PFSK-1 (cell line): ENCODE data around the gene PYROXD2.

Source experiments
- FOXP2 ChIP-seq: optimal IDR thresholded peaks from 2 replicates; pipeline ENCODE3; 2011; ENCODE audit warnings: borderline replicate concordance, control low read depth, inconsistent platforms; ENCODE audit not compliant: insufficient read depth; ENCODE audit errors: extremely low read length, extremely low read depth
- POLR2AphosphoS5 ChIP-seq: IDR thresholded peaks from 2 replicates; pipeline ENCODE4 v1.6.1; 2012; ENCODE audit warnings: low read depth, mild to moderate bottlenecking, control low read depth, low read length, moderate library complexity
- SIN3A ChIP-seq: IDR thresholded peaks from 2 replicates; pipeline ENCODE4 v1.6.1; 2012; ENCODE audit warnings: mild to moderate bottlenecking, low read length, moderate library complexity, borderline replicate concordance; ENCODE audit not compliant: insufficient read depth
- TAF1 ChIP-seq: IDR thresholded peaks from 2 replicates; pipeline ENCODE4 v1.6.1; 2012; ENCODE audit warnings: low read length, control low read depth, borderline replicate concordance; ENCODE audit not compliant: insufficient read depth
- TF ChIP-seq, protein P1 (sequence below), 2 experiments: IDR thresholded peaks; 2 replicates each; pipeline versions ENCODE4 v1.6.1 to v1.8.0; 2011 to 2012; ENCODE audit warnings: low read depth in 2 of 2, low read length in 2 of 2, control low read depth in 1 of 2, inconsistent platforms in 1 of 2, mild to moderate bottlenecking in 1 of 2, moderate library complexity in 1 of 2; ENCODE audit not compliant: insufficient read depth in 1 of 2

PYROXD2 gene

DNA sequence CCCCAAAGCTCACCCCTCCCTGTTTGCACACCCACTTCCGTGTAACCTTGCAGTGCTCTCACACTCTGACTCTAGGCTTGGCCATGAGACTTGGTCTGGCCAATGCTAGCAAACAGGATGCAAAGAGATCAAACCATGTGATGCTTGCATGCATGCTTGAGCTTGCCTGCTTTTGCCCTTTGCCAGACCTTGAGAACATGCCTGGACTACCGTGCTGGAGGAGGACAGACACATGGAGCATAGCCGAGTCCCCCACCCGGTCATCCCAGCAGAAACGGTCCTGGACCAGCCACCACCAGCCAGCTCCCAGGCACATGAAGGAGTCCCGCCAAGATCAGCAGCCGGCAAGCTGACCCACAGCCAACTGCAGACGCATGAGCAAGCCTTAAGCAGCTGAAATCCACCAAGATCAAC, 23.4 kb downstream of the PYROXD2 start:
- TF ChIP-seq POLR2AphosphoS5, result no peak
- TF ChIP-seq FOXP2, result no peak
- no peak for TF ChIP-seq SIN3A
- TF ChIP-seq, protein P1, sequence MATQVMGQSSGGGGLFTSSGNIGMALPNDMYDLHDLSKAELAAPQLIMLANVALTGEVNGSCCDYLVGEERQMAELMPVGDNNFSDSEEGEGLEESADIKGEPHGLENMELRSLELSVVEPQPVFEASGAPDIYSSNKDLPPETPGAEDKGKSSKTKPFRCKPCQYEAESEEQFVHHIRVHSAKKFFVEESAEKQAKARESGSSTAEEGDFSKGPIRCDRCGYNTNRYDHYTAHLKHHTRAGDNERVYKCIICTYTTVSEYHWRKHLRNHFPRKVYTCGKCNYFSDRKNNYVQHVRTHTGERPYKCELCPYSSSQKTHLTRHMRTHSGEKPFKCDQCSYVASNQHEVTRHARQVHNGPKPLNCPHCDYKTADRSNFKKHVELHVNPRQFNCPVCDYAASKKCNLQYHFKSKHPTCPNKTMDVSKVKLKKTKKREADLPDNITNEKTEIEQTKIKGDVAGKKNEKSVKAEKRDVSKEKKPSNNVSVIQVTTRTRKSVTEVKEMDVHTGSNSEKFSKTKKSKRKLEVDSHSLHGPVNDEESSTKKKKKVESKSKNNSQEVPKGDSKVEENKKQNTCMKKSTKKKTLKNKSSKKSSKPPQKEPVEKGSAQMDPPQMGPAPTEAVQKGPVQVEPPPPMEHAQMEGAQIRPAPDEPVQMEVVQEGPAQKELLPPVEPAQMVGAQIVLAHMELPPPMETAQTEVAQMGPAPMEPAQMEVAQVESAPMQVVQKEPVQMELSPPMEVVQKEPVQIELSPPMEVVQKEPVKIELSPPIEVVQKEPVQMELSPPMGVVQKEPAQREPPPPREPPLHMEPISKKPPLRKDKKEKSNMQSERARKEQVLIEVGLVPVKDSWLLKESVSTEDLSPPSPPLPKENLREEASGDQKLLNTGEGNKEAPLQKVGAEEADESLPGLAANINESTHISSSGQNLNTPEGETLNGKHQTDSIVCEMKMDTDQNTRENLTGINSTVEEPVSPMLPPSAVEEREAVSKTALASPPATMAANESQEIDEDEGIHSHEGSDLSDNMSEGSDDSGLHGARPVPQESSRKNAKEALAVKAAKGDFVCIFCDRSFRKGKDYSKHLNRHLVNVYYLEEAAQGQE (IDR thresholded peaks at IDR 0.05; ENCODE audit: insufficient read depth in 1 of 2, low read depth in 2 of 2, low read length in 2 of 2), result no peak
- TF ChIP-seq TAF1, result no peak

DNA sequence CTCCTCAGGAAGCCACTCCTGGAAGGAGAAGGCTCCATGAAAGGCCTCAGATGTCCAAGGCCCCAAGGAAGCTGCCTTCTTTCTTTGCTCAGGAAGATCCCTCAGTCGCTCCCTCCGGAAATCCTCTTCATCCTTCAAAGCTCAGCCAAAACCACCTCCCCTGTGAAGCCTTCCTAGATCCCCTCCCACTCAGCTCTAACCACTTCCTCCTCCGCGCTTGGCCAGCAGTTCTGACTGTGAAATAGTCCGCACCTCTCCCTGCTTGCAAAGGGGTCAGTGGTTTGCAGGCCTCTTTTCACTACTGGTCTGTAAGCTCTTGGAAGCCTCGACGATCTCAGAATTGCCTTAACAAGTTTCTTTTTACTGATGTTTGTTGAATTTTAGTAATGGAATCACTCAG, 23.9 kb downstream of the PYROXD2 start:
- TF ChIP-seq TAF1, result no peak
- TF ChIP-seq SIN3A, result no peak
- no peak for TF ChIP-seq POLR2AphosphoS5
- TF ChIP-seq FOXP2, result no peak
- TF ChIP-seq, protein P1 (IDR thresholded peaks at IDR 0.05; ENCODE audit: insufficient read depth in 1 of 2, low read depth in 2 of 2, low read length in 2 of 2), result no peak

DNA sequence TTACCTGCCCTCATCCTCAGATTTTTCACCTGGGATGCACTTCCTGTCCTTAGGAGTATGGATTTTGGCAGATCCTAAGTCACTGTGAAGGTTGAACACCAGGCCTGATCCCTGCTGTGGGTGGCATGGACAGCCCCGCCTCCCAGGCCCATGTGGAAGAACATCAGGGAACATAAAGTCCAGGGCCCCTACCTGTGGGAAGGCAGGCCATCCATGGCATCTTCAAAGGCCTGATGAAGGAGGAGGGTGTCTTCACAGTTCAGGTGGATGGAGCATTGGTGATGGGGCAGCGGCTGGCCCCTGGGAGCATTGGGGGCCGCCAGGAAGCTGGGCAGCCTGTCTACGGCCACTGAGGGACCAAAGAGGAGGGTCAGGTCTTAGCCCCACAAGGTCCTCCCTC, 24.6 kb downstream of the PYROXD2 start:
- TF ChIP-seq TAF1 (no peak), FOXP2 (no peak), POLR2AphosphoS5 (no peak), SIN3A (no peak)
- TF ChIP-seq, protein P1 (IDR thresholded peaks at IDR 0.05; ENCODE audit: insufficient read depth in 1 of 2, low read depth in 2 of 2, low read length in 2 of 2), result no peak

DNA sequence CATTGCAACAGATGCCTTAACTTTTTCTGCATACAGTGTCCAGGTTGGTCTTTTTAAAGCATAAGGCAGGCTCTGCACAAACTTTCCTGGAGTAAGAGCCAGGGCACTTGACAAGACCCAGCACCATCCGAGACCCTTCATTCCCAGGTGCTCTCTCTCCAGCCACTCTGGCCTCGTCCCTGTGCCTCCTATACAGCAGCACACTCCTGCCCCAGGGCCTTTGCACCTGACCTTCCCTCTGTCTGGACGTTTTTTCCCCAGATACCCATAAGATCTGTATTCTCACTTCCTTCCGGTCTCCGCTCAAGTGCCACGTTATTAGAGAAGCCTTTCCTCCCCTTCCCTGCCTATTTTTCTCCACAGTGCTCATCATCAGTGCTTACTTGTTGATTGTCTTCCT, 25.6 kb downstream of the PYROXD2 start:
- TF ChIP-seq, protein P1 (IDR thresholded peaks at IDR 0.05; ENCODE audit: insufficient read depth in 1 of 2, low read depth in 2 of 2, low read length in 2 of 2), result no peak
- TF ChIP-seq TAF1 (no peak), FOXP2 (no peak)

DNA sequence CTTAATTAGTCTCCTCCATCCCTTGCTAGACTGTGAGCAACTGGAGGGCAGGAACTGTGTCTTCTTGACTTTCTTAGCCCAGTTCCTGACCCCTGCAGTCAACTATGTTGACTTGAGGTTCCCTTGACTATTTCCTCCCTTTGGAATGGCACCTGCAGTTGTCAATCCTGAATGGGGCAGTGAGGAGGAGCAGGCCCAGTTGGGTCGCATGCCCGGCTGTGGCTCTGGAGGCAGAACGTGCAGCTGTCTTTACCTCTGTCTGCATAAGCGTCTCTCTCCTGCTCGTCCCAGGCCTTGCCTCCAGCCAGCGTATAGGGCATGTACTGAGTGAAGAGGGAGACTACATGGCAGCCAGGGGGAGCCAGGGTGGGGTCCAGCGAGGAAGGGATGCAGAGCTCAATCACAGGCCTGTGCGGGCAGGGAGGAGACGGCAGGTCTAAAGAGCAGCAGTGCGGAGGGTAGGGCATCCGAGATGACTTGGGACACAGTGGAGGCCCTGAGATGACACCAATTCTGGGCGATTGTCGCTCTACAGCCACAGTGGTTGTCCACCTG, 26.8 kb downstream of the PYROXD2 start:
- TF ChIP-seq POLR2AphosphoS5 (no peak), TAF1 (no peak), FOXP2 (no peak), SIN3A (no peak)
- TF ChIP-seq, protein P1 (IDR thresholded peaks at IDR 0.05; ENCODE audit: insufficient read depth in 1 of 2, low read depth in 2 of 2, low read length in 2 of 2), result no peak
